ENCODE results near the gene CD300C.
"Not testable (repeated sequence)": the region's sequence is repeated elsewhere in the genome, so short reads cannot be mapped to it uniquely, and the experiment has no call there.

Gene CD300C

DNA sequence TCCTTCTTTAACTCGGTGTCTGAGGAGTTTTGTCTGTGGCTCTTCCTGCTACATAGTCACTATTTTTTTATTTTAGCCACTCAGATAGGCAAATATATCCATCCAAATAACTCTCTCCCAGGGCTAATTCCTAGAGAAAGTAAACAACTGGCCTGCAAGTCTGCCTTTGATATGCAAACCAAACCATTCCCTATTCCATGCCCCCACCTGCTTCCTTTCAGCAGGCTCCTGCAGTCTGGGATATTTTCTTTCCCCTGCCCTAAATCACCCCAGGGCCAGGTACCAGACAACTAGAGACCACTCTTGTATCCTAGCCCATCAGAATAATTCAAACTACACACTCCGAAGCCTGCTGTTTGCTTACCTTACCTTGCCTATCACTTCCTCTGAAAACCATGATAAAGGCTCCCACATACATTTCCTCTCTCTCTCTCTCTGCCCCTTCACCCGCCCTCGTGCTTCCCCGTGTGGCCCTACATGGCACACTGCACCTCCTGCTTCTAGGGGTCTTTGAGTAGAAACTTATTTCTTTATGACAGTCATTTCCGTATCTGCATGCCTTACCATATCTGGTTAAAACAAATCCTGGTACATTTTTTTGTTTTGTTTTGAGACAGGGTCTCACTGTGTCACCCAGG lies 13.1 kb upstream of the CD300C start:
- no peak for DNase-seq

DNA sequence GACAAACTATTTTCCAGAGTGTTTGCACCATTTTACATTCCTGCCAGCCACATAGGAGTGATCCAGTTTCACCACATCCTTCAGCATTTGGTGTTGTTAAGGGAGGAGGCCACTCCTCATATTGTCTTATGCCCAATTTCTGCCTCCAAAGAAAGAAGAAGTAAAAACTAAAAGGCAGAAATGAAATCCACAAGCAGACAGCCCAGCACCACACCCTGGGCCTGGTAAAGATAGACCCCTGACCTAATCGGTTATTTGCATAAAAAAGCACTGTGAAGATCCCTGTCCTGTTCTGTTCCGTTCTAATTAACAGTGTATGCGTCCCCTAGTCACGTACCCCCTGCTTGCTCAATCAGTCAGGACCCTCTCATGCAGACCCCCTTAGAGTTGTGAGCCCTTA lies 12.5 kb upstream of the CD300C start:
- DNase-seq = not testable (repeated sequence)

GRCh38 chr17:74555427-74555940 lies 9.6 kb upstream of the CD300C start:
- no peak for DNase-seq

GRCh38 chr17:74554909-74555308 lies 9.0 kb upstream of the CD300C start:
- no peak for DNase-seq

GRCh38 chr17:74552037-74552436 lies 6.1 kb upstream of the CD300C start:
- no peak for DNase-seq

DNA sequence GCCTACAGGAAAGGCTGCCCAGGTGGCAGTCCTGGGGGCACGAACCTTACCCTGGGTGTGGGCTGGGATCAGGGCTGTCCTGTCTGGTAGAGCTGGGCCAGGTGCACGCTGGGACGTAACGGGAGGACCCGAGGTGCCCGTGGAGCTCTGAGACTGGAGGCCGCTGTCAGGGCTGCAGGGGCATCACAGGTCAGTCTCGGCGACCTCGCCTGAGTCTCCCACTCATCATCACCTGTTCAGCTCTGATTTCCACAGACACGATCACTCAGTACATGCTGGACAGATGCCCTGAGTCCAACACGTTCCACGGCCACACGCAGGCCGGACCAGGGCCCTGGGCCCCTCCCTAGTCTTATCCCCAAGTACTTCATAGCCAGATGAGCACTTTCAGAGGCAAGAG lies 4.7 kb upstream of the CD300C start:
- no peak for DNase-seq

DNA sequence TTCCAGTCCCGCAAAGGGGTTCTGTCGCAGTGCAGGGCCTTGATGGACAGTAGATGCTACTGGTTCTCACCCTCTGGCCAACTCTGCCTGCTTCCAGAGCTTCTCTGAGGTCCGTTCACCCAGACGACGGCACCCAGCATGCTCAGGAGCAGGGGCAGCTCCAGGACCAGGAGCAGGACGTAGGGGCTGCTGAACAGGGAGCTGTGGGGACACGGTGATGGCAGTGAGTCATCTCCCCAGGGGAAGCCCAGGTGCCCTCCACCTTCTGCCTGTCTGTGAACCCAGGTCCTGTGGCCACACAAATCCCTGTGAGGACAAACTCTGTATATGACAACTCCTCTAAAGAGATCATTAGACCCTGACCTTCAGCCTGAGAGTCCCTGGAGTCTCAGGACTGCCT lies 3.4 kb upstream of the CD300C start:
- DNase-seq = no peak

DNA sequence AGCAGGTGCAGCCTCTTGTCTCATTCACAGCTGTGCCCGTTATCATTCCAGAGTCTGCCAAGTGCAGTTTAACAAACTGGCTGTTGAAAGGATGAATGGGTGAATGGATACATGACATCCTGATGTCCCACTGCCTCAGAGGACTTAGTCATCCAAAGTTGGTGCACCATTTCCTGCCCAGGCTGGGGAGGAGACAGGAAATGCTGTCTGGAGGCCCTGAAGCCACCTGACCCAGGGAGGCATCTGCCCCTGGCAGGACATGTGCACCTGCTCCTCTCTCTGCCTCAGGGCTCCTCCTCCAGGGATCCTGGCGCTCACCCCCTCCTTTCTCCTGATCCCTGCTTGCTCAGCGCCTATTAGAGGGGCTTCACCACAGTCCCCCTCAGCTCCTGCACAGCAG lies 1.8 kb upstream of the CD300C start:
- DNase-seq = no peak

- no peak for DNase-seq
Measured at GRCh38 chr17:74547264-74547663, 1.3 kb upstream of the CD300C start.

DNA sequence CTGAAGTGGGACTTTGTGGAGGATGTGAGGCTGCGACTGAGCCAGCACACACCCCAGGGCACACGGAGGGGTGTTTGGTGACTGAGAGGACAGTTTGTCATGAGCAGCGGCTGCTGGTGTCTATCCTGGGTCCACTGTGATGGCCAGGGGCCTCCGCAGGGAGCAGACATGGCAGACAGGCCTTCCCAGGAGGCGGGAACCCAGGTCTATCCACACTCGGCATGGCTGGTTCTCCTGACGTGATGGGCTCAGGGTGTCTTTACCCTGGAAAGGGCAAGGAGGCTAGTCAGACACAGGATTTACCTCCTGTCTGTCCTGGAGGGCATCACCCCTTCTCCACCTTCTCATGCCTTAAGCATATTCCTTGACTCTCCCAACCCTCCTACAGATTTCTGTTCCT lies 671 bp upstream of the CD300C start:
- DNase-seq = no peak

DNA sequence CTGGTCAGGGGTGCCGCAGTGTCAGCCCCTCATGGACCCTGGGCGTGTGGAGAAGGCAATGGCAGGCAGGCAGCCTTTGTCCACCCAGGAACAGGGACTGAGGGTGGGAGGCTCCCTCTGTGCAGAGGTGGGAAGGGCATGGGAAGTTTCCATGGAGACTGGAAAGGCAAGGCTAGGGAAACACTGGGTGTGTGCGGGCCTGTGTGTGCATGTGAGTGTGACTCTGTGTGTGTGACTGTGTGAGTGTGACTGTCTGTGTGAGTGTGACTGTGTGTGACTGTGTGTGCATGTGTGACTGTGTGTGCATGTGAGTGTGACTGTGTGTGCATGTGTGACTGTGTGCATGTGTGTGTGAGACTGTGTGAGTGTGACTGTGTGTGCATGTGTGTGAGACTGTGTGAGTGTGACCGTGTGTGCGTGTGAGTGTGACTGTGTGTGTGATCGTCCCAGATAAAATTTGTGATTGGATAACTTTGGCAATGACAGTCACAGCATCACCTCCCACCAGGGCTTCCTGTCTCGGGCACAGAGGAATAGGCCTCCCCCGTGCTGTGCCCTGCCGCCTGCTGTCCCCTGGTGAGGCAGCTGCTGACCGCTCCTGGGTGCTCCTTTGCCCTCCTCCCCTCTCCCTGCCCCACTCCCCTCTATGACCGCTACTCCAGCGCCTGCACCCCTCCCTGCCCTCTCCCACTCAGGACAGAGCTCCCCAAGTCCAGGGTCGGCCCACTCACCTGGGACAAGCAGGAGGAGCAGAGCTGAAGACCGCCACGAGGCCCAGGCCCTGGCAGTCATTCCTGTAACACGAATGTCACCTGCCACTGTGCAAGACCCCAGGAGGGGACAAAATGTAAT lies 698 bp downstream of the CD300C start:
- DNase-seq = no peak

GRCh38 chr17:74543891-74544760 lies 1.8 kb downstream of the CD300C start:
- DNase-seq = no peak

- DNase-seq = no peak
Measured at GRCh38 chr17:74543406-74543805, 2.5 kb downstream of the CD300C start.

- DNase-seq = no peak
Measured at GRCh38 chr17:74542727-74543383, 3.1 kb downstream of the CD300C start.

DNA sequence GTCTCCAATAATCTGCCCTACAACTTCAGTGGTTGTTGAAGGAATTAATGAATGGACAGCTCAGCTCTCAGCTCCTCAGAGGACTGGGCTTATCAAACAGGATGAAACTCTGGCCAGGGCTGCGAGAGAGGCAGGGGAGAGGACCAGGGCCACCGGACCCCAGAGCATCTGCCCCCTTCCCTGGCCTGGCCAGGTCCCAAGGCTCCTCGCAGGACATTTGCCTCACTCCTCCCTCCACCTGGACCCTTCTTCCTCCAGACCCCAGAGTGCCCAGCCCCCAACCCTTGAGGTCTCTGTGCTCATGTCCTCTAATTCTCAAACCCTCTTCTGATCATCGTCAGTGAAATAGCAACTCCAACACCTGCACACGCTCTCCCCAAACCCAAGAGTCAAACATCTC lies 3.7 kb downstream of the CD300C start:
- DNase-seq = no peak

DNA sequence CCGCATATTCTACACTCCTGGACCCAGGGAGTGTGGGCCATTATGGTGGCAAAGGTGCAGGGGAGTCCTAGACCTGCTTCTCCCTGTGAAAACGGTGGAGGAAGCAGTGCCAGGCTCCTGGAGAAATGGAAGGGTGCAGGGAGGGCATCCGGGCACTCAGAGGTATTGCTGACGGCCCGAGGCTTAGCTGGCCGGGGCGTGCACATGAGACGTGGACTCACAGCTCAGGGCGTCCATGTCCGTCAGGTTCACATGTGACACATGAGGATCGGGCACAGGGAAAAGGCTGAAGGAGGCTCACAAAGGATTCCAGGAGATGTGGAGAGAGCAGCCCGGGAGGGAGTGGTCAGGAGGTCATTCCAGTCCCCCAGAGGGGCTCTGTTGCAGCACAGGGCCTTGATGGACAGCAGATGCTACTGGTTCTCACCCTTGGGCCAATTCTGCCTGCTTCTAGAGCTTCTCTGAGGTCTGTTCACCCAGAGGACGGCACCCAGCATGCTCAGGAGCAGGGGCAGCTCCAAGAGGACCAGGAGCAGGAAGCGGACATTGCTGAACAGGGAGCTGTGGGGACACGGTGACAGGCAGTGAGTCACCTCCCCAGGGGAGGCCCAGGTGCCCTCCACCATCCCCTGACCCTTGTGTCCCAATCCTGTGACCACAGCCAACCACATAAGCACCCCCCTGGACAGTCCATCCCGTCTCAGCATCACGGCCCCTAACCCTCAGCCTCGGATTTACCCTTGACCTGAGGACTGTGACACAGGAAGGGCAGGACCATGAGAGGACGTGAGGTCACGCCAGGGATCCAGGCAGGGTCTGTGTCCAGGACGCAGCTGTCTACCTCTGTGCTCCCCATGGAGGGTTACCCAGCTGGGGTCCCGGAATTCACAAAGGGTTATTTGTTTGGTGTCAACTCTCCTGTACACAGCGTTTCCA lies 4.5 kb downstream of the CD300C start:
- no peak for DNase-seq

DNA sequence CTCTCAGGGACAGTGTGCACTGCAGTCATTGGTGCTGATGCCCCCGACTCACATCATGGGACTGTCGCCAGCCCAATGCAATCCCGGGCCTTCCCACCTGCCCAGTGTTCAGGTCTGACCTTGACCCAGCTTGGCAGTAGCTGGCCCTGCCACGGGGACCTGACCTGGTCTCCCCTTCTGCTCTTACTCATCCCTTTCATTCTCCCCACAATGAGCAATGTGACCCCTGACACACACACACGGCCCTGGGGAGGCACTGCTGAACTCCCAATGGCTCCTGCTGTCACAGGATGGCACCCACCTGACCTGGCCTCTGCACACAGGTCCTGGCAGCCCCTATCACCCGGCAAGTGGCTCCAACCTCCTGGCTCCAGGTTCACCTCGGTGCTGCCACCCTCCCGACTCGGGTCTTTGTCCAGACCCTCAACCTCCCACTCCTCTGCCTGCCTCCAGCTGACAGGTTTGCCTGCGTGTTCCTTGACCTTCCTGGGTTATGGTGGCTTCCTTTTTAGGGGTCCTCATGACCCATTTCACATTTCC lies 6.6 kb downstream of the CD300C start:
- DNase-seq = no peak

GRCh38 chr17:74536890-74537289 lies 9.0 kb downstream of the CD300C start:
- no peak for DNase-seq

DNA sequence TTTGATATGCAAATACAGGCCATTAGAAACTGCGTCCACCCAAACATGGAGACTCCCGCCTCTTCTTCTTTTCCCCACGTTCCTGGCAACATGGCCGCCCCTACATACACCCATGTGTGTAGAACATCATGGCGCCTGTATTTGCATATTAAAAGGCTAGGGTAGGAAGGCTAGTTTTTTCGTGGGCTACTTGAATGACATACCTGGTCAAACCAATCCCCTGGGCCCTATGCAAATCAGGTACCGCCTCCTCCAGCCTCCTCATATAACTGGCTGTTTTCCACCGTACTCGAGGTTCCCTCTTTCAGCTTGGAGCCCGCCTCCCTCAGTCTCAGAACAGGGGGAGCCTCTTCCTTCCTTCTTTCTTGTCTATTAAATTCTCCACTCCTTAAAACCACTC lies 13.8 kb downstream of the CD300C start:
- no peak for DNase-seq

DNA sequence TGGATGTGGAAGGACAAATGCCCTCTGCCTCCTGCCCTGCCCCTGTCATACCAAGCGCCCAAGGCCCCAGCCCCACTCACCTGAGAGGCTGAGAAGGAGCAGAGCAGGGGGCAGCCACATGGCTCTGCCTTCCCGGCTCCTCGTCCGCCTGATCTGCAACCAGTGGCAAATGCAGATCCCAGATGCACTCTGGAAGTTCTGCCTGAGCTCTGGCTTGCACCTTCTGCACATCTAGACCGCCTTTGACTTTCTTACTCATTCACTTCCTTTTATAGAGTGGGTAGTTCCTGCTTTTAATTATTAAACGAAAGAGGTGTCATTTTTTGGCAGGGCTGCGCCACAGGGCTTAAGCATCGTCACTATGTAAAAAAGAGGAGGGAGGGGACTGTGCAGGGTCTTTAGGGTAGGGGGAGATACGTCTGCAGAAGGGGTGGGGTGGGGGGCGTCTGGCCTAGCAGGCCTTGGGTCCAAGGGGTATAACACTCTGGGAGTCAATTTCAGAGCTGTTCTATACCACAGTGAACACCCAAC lies 14.6 kb downstream of the CD300C start, which contains the start of gene CD300LB:
Gene CD300LB (minus strand): TSS at position 245 of the 531 bp plus-strand sequence. CDS start 125 bp downstream, at position 120.
- DNase-seq = no peak

DNA sequence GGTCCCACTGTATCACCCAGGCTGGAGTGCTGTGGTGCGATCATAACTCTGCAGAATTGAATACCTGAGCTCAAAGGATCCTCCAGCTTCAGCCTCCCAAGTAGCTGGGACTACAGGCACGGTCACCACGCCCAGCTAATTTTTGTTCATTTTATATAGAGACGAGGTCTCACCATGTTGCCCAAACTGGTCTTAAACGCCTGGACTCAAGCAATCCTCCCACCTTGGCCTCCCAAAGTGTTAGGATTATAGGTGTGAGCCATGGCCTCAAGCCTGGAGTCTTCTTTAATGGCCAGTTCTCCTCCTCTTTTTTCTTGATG lies 15.1 kb downstream of the CD300C start:
- DNase-seq = no peak
